Measurements from ENCODE around the gene MRPS31. TPM values are rescaled to one million over a fixed set of nuclear protein-coding genes. Genes with fewer than 3 reads are reported as not detected.

The MRPS31 gene
- total and polyA plus RNA-seq, 2 donors (not counting 3 experiments of a cell fraction or from before 2014, with no cell fraction given), result 7.6 to 17.8 TPM

- POLR2A ChIA-PET, result no interaction called here
- H3K4me2 ChIP-seq (ENCODE audit: insufficient read depth, low read length), result no peak overlapping the region
- CTCF ChIA-PET, result no interaction called here
- intact Hi-C loops (cut with micrococcal nuclease) (no loop called here), dilution Hi-C loops (cut with MboI; ENCODE audit: extremely low pct_ligation_motif_present, low sequenced_read_pairs) (no loop called here)
- no TSS peak for BruUV-seq (replicated peaks)
- no peak overlapping the region for H3K27ac ChIP-seq (ENCODE audit: insufficient read depth, low read depth, low read length)
- H3K27me3 ChIP-seq (ENCODE audit: control insufficient read depth in 2 of 2, insufficient read depth in 2 of 2, low read length in 2 of 2), result no peaks in the 10 kb centered on the region
- H2AFZ ChIP-seq (ENCODE audit: low read depth, low read length), result no peak overlapping the region
- H3K9ac ChIP-seq (replicated peaks; ENCODE audit: extremely low read depth, insufficient read depth, low read length), result no peak overlapping the region
- H3K9me3 ChIP-seq (replicated peaks; ENCODE audit: control insufficient read depth, insufficient read depth, low read length), result no peaks in the 10 kb centered on the region
- TF ChIP-seq EZH2 (IDR thresholded peaks at IDR 0.05; ENCODE audit: borderline replicate concordance, low read depth, low read length, severe bottlenecking), result no peak
- no peak for TF ChIP-seq FOS (IDR thresholded peaks at IDR 0.05; ENCODE audit: borderline replicate concordance, insufficient read depth, low read length)
- TF ChIP-seq MYC (IDR thresholded peaks at IDR 0.05; ENCODE audit: low read depth, low read length), result no peak
- no peak for TF ChIP-seq CTCF (IDR thresholded peaks at IDR 0.05; ENCODE audit: extremely low read depth in 1 of 2, insufficient read depth in 1 of 2, low read depth in 1 of 2, low read length in 2 of 2)
- TF ChIP-seq MAX (IDR thresholded peaks at IDR 0.05; ENCODE audit: insufficient read depth, insufficient read length), result no peak
- TF ChIP-seq POLR2AphosphoS5 (IDR thresholded peaks at IDR 0.05; ENCODE audit: insufficient read depth, low read depth, low read length), result no peak
- no peak for TF ChIP-seq JUN (IDR thresholded peaks at IDR 0.05; ENCODE audit: borderline replicate concordance, insufficient read depth, insufficient read length, low read depth)
- H3K79me2 ChIP-seq (ENCODE audit: control insufficient read depth, insufficient read depth, low read length), result no peaks in the 10 kb centered on the region
- no peak for FAIRE-seq
- no peaks in the 10 kb centered on the region for H4K20me1 ChIP-seq (replicated peaks; ENCODE audit: control insufficient read depth, extremely low read depth, insufficient read depth, low read length)
- H3K9me1 ChIP-seq (replicated peaks; ENCODE audit: control insufficient read depth, extremely low read depth, insufficient read depth, low read length), result no peaks in the 10 kb centered on the region
- DNase-seq (ENCODE audit: low read depth, low spot score), result no peak
- H3K36me3 ChIP-seq (ENCODE audit: control insufficient read depth in 2 of 2, extremely low read depth in 1 of 2, insufficient read depth in 2 of 2, low read length in 2 of 2), result no peaks in the 10 kb centered on the region
- H3K4me1 ChIP-seq (ENCODE audit: control insufficient read depth, extremely low read depth, insufficient read depth, low read length), result no peaks in the 10 kb centered on the region
- H3K4me3 ChIP-seq (replicated peaks in 1 of 3; ENCODE audit: insufficient read depth in 1 of 3, low read depth in 1 of 3, low read length in 3 of 3), result no peak overlapping the region
Measured at GRCh38 chr13:40706439-40706838, 64.6 kb downstream of the MRPS31 start.

Data from endothelial cell of umbilical vein (primary cell).